GM04504 (cell line): ENCODE measurements around the gene TMED10.
"Not testable (repeated sequence)": the region's sequence is repeated elsewhere in the genome, so short reads cannot be mapped to it uniquely, and the experiment has no call there.

Experiments used
- DNase-seq: peaks from one replicate; pipeline ENCODE4 v3.0.0-alpha.2; 2012; ENCODE audit warnings: low read depth

TMED10 gene

DNA sequence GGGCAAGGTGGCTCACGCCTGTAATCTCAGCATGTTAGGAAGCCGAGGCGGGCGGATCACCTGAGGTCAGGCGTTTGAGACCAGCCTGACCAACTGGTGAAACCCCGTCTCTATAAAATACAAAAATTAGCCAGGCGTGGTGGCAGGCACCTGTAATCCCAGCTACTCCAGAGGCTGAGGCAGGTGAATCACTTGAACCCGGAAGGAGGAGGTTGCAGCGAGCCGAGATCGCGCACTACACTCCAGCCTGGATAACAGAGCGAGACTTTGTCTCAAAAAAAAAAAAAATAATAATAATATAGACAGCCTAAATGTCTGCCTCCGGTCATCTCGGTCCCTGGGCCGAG, 49.0 kb downstream of the TMED10 start:
- DNase-seq, result not testable (repeated sequence)

DNA sequence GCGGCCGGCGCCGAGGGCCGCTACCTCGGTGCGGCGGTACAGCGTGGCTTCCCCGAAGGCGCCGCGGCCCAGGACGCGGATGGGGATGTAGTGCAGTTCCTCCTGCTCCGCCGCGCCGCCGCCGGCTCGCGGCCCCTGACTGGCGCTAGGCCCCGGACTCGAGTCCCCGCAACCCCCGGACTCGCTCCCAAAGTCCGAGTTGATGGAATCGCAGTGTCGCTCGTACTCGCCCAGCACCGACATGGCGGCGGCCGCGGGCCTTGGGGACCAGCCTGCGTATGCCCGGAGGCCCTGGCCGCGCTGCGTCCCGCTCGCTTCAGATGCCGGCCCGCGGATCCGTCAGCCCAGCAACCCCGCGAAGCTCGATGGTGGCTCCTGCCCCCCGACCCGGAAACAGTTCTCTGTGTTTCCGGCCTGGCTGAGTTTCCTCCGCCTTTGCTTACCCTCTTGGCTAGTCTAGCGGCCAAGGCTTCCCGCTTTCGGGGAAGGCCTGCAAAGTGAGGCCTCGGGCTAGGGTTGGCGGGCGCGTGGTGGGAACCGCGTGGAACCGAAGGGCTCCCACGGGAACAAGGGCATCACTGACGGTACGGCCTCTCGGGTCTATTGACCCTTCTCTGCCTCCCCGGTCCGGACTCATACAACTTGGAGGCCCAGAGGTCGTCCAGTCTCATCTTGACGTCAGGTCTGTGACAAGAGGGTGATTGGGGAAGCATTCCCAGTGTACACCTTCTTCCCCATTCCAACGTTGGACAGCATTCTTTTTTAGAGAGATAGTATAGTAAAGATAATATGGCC, 49.5 kb downstream of the TMED10 start, which contains the start of gene NEK9:
NEK9 (minus strand) TSS at position 370 of the 795 bp plus-strand sequence; CDS start at position 243, 127 bp downstream.
- DNase-seq, result peak; percentile 65

DNA sequence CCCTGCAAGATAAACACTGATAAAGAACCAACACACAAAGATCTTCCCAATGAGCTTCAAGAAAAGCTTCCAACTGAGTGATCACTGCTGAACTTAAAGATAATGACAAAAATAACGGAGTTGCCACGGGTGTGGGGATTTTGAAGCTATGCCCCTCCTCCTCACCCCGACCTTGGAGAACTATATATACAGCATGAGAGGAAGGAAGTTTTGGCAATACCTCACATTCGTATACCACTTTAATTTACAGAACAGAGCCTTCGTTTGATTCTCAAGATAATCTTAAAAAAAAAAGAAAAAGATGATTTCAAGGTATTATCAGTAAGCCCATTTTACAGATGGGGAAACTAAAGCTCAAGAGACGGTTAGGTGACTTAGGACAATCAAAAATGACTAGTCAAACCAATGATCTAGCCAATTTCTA, 50.3 kb downstream of the TMED10 start:
- DNase-seq, result no peak

DNA sequence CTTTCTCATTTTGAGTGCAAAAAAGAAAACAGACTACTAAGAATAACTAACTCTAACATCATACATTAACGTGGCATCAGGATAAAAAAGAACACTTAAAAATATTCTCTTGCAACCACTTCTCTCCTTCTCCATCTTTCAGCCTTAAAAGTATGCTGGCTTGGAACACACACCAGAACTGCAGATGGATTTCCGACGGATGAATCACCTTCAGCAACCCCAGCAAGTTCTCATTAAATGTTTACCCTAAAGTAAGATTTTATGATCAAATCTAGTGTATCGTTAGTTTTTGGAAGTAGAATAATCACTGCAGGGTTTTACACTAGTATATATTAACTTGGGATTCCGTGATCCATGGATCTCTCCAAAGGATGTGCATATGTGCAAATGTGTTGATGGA, 50.8 kb downstream of the TMED10 start:
- peak; percentile 52 for DNase-seq

DNA sequence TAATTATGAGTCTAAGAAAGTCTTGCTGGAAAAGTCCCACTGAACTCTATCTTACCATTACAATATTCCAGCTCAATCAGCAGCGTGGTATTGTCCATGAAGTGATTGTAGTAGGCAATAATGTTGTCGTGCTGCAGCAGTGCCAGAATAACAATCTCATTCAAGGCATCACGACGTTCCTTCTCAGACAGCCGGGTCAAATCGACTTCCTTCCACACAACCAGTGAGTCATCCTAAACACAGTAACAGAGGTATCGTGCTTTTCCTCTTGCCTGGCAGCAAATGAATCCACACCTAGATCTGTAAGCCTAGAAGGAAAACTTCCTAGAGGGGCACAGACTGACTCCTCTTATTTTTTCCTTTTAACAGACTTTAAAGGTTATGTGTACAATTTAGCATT, 52.4 kb downstream of the TMED10 start:
- peak; percentile 47 for DNase-seq

GRCh38 chr14:75121552-75121951, 54.9 kb downstream of the TMED10 start:
- DNase-seq, result no peak

DNA sequence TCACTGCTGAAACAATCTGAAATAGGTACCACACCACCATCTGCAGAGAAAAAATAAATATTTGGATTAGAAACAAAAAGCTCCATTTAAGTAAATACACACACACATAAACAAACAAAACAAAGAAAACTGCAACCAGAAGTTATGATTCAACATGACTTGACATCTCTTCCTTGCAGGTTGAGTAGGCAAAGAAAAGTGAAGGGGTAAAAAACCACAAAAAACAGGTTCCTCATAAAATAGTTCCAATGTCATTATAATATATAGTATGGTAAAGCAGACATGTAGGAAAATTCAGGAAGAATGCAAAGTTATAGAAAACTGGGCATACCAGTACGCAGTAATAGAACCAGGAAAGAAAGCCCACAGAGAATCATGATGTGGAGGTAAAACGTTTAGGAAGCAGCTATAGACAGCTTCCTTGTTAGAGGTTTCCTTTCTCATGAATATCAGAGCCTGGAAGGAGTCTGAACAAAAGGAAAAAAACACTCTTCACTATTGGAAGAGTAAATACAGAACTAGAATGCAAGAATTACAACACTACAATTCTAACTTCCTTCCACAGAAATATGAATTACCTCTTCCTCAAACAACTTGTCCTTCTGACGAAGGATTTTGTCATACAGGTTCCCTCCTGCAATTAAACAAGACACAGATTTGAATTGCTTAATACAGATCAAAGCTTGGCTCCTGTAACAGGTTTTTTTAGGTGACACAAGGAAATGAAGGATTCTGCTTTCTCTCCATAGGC, 55.7 kb downstream of the TMED10 start:
- no peak for DNase-seq

- DNase-seq, result no peak
Measured at GRCh38 chr14:75119056-75119455, 57.4 kb downstream of the TMED10 start.

- DNase-seq, result no peak
Measured at GRCh38 chr14:75113932-75114539, 62.4 kb downstream of the TMED10 start.

DNA sequence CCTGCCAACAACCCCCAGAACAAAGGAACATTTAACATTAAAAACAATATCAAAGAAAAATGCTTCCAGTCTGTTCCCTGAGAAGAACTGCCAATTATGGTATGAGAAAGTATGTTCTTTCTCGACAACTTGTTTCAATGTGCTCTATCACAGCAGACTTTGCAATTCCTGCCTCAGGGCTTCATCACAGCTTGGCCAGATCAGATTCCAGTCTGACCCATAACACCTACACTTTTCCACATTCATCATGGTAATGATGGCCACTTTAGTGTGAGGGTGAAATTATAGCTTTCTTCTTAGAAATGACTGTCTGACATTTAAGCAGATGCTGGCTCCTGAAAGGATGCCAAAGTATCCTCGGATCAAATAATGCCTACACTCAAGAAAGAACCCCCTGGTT, 66.5 kb downstream of the TMED10 start:
- DNase-seq, result no peak

DNA sequence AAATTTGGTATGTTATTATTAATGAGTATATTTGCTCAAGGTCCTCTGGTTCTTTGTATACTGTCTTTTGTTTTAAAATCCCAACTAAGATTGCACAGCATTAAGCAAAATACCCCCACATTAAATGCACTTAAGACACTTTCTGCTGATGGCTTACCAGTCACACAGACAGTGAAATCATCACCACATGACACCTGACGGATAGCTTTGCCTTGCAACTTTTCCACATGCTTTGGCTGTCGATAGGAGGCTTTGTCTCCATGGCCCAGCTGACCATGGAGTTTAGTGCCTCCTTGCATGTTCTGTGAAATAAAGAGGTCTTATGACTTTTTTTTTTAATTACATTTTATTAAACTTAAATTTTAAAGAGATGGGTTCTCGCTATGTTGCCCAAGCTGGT, 69.2 kb downstream of the TMED10 start:
- DNase-seq, result no peak

GRCh38 chr14:75101491-75101890, 74.9 kb downstream of the TMED10 start:
- DNase-seq, result no peak

DNA sequence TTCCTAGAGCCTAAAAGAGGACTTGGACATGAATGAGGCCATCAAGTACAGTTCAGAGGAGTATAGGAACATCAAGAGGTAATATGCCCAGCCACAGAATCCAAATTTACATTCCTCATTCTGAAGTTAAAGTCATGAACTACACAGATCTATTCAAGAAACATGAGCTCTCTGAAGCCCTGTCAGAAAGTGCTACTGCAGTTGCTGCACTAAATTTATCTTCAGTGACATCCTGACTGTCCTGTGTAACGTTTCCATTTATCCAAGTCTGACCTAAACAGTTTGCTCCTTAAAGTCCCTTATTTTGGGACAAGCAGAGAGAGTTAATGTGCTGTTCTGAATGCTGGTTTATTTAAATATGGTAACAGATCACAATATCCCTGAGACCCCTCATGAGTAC, 77.7 kb downstream of the TMED10 start:
- DNase-seq, result no peak

GRCh38 chr14:75098212-75098611, 78.2 kb downstream of the TMED10 start:
- DNase-seq, result no peak

DNA sequence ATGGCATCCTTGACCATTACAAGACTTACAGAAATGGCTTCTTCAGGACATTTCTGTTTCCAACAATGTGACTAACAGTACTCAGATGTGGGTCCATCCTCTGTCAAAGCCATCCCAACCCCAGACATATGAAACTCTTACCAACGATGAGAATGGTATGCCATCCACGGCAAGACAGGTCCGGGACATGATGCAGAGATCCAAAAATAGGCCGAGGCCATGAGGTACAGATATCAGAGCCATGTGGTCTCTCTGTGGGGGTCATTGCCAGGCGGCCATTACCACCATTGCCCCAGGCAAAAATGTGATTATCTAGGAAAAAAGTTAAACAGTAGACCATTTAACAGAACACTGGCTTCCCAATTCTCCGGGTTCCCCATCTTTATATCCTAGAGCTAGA, 79.5 kb downstream of the TMED10 start:
- no peak for DNase-seq

DNA sequence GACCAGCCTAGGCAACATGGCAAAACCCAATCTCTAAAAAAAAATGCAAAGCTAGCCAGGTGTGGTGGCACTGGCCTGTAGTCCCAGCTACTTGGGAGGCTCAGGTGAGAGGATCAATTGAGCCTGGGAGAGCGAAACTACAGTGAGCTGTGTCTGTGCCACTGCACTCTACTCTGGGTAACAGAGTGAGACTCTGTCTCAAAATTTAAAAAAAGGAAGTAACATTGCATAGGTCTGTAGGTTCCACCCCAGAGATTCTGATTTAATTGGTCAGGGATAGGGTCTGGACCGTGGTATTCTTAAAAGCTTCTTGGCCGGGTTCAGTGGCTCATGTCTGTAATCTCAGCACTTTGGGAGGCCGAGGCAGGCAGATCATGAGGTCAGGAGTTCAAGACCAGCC, 80.7 kb downstream of the TMED10 start:
- DNase-seq, result no peak

GRCh38 chr14:75094896-75095295, 81.5 kb downstream of the TMED10 start:
- no peak for DNase-seq

GRCh38 chr14:75092698-75093097, 83.7 kb downstream of the TMED10 start:
- DNase-seq, result no peak

- DNase-seq, result no peak
Measured at GRCh38 chr14:75091251-75091650, 85.2 kb downstream of the TMED10 start.

DNA sequence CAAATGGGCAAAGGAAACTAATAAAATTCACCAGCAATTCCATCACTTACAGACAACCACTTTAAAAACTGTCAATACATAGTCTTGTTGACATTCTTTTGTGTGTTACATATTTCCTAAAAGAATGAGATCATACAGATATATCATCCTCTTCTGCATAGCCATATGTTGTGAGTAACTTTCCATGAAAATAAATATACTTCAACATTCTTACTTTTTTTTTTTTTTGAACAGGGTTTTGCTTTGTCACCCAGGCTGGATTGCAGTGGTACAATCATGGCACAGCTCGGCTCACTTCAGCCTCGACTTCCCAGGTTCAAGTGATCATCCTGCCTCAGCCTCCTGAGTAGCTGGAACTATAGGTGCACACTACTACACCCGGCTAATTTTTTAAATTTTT, 86.1 kb downstream of the TMED10 start:
- DNase-seq, result no peak

- peak; percentile 29 for DNase-seq
Measured at GRCh38 chr14:75088566-75089373, 87.6 kb downstream of the TMED10 start.

- DNase-seq, result no peak
Measured at GRCh38 chr14:75088153-75088552, 88.3 kb downstream of the TMED10 start.
